Measurements from ENCODE around the gene NR5A2.

The NR5A2 gene

GRCh38 chr1:200072636-200073285, 45.3 kb downstream of the NR5A2 start:
- no peak for DNase-seq (ENCODE audit: low read depth)

GRCh38 chr1:200073286-200073637, 45.8 kb downstream of the NR5A2 start:
- DNase-seq (ENCODE audit: low read depth): no peak

- no peak for DNase-seq (ENCODE audit: low read depth)
Observed at GRCh38 chr1:200075522-200075921, 48.0 kb downstream of the NR5A2 start.

- DNase-seq (ENCODE audit: low read depth): no peak
Observed at GRCh38 chr1:200075938-200076546, 48.5 kb downstream of the NR5A2 start.

GRCh38 chr1:200079232-200079940, 51.9 kb downstream of the NR5A2 start:
- DNase-seq (ENCODE audit: low read depth): no peak

- no peak for DNase-seq (ENCODE audit: low read depth)
Observed at GRCh38 chr1:200081151-200081968, 53.9 kb downstream of the NR5A2 start.

GRCh38 chr1:200081969-200082245, 54.4 kb downstream of the NR5A2 start:
- no peak for DNase-seq (ENCODE audit: low read depth)

- DNase-seq (ENCODE audit: low read depth): no peak
Observed at GRCh38 chr1:200082329-200082728, 54.8 kb downstream of the NR5A2 start.

- DNase-seq (ENCODE audit: low read depth): no peak
Observed at GRCh38 chr1:200090252-200091159, 63.0 kb downstream of the NR5A2 start.

GRCh38 chr1:200095057-200095577, 67.6 kb downstream of the NR5A2 start:
- no peak for DNase-seq (ENCODE audit: low read depth)

GRCh38 chr1:200096774-200097173, 69.3 kb downstream of the NR5A2 start:
- no peak for DNase-seq (ENCODE audit: low read depth)

- no peak for DNase-seq (ENCODE audit: low read depth)
Observed at GRCh38 chr1:200099040-200099439, 71.5 kb downstream of the NR5A2 start.

GRCh38 chr1:200103966-200104583, 76.6 kb downstream of the NR5A2 start:
- no peak for DNase-seq (ENCODE audit: low read depth)

- DNase-seq (ENCODE audit: low read depth): no peak
Observed at GRCh38 chr1:200107004-200107470, 79.5 kb downstream of the NR5A2 start.

GRCh38 chr1:200108659-200109058, 81.1 kb downstream of the NR5A2 start:
- DNase-seq (ENCODE audit: low read depth): no peak

GRCh38 chr1:200112290-200112689, 84.8 kb downstream of the NR5A2 start:
- DNase-seq (ENCODE audit: low read depth): no peak

GRCh38 chr1:200115532-200115931, 88.0 kb downstream of the NR5A2 start:
- DNase-seq (ENCODE audit: low read depth): no peak

GRCh38 chr1:200116324-200116723, 88.8 kb downstream of the NR5A2 start:
- DNase-seq (ENCODE audit: low read depth): no peak

- DNase-seq (ENCODE audit: low read depth): no peak
Observed at GRCh38 chr1:200118779-200119505, 91.4 kb downstream of the NR5A2 start.

- DNase-seq (ENCODE audit: low read depth): no peak
Observed at GRCh38 chr1:200121421-200121820, 93.9 kb downstream of the NR5A2 start.
